ENCODE data around the gene HNMT.

The HNMT gene

GRCh38 chr2:138061961-138062360 is 97.7 kb downstream of the HNMT start:
- no peak for DNase-seq

- DNase-seq = no peak
Observed at GRCh38 chr2:138063181-138063580, 98.9 kb downstream of the HNMT start.

All from stimulated activated CD4-positive, alpha-beta T cell treated with anti-CD3 and anti-CD28 coated beads, Interleukin-15, amount 100 ng/mL, for 24 hours (primary cell).